Measurements from ENCODE around the gene SNPH.

Gene SNPH

GRCh38 chr20:1301031-1301529, 35.0 kb downstream of the SNPH start:
- H3K4me3 Mint-ChIP-seq, result no peak overlapping the region
- intact Hi-C loops (cut with micrococcal nuclease), result no loop called here

GRCh38 chr20:1302685-1303541, 36.8 kb downstream of the SNPH start:
- peaks cover 6% of the 10 kb centered on the region for H3K4me1 Mint-ChIP-seq (ENCODE audit: low read depth)
- H3K27me3 Mint-ChIP-seq, result peaks cover 3% of the 10 kb centered on the region
- intact Hi-C loops (cut with micrococcal nuclease), result no loop called here
- no peaks in the 10 kb centered on the region for H3K9me3 Mint-ChIP-seq
- no peak overlapping the region for H3K27ac Mint-ChIP-seq
- no peaks in the 10 kb centered on the region for H3K36me3 Mint-ChIP-seq (ENCODE audit: low read depth)
- no peak overlapping the region for H3K4me3 Mint-ChIP-seq

More at GRCh38 chr20:1301031-1301529, 35.0 kb downstream of the SNPH start:
- Mint-ChIP-seq H3K4me1 (ENCODE audit: low read depth) (peaks cover 6% of the 10 kb centered on the region), H3K36me3 (ENCODE audit: low read depth) (no peaks in the 10 kb centered on the region), H3K27me3 (peaks cover 5% of the 10 kb centered on the region), H3K27ac (no peak overlapping the region), H3K9me3 (no peaks in the 10 kb centered on the region)

- no peaks in the 10 kb centered on the region for H3K36me3 Mint-ChIP-seq (ENCODE audit: low read depth)
- peaks cover 6% of the 10 kb centered on the region for H3K4me1 Mint-ChIP-seq (ENCODE audit: low read depth)
- H3K27me3 Mint-ChIP-seq, result peaks cover 3% of the 10 kb centered on the region
- no peak overlapping the region for H3K4me3 Mint-ChIP-seq
- intact Hi-C loops (cut with micrococcal nuclease), result no loop called here
- H3K27ac Mint-ChIP-seq, result no peak overlapping the region
- H3K9me3 Mint-ChIP-seq, result no peaks in the 10 kb centered on the region
Measured at GRCh38 chr20:1304710-1305515, 38.8 kb downstream of the SNPH start.

GRCh38 chr20:1305712-1306111, 39.6 kb downstream of the SNPH start:
- Mint-ChIP-seq H3K36me3 (ENCODE audit: low read depth) (no peaks in the 10 kb centered on the region), H3K4me3 (no peak overlapping the region), H3K27ac (no peak overlapping the region), H3K4me1 (ENCODE audit: low read depth) (peaks cover 5% of the 10 kb centered on the region), H3K27me3 (peaks cover 3% of the 10 kb centered on the region), H3K9me3 (no peaks in the 10 kb centered on the region)
- intact Hi-C loops (cut with micrococcal nuclease), result no loop called here

GRCh38 chr20:1306316-1307135, 40.4 kb downstream of the SNPH start:
- Mint-ChIP-seq H3K4me1 (ENCODE audit: low read depth) (no peaks in the 10 kb centered on the region), H3K36me3 (ENCODE audit: low read depth) (no peaks in the 10 kb centered on the region), H3K4me3 (no peak overlapping the region), H3K27ac (no peak overlapping the region), H3K27me3 (no peaks in the 10 kb centered on the region), H3K9me3 (no peaks in the 10 kb centered on the region)
- intact Hi-C loops (cut with micrococcal nuclease), result no loop called here

GRCh38 chr20:1307171-1307570, 41.1 kb downstream of the SNPH start:
- Mint-ChIP-seq H3K36me3 (ENCODE audit: low read depth) (no peaks in the 10 kb centered on the region), H3K27ac (no peak overlapping the region), H3K27me3 (no peaks in the 10 kb centered on the region), H3K4me1 (ENCODE audit: low read depth) (no peaks in the 10 kb centered on the region), H3K4me3 (no peak overlapping the region), H3K9me3 (no peaks in the 10 kb centered on the region)
- intact Hi-C loops (cut with micrococcal nuclease), result no loop called here

GRCh38 chr20:1307571-1307971, 41.5 kb downstream of the SNPH start:
- Mint-ChIP-seq H3K36me3 (ENCODE audit: low read depth) (no peaks in the 10 kb centered on the region), H3K4me3 (no peak overlapping the region), H3K27me3 (no peaks in the 10 kb centered on the region), H3K9me3 (no peaks in the 10 kb centered on the region), H3K4me1 (ENCODE audit: low read depth) (no peaks in the 10 kb centered on the region), H3K27ac (no peak overlapping the region)
- intact Hi-C loops (cut with micrococcal nuclease), result no loop called here

GRCh38 chr20:1308067-1308701, 42.1 kb downstream of the SNPH start:
- H3K36me3 Mint-ChIP-seq (ENCODE audit: low read depth), result no peaks in the 10 kb centered on the region
- peaks cover 2% of the 10 kb centered on the region for H3K27me3 Mint-ChIP-seq
- intact Hi-C loops (cut with micrococcal nuclease), result no loop called here
- H3K4me3 Mint-ChIP-seq, result no peak overlapping the region
- H3K4me1 Mint-ChIP-seq (ENCODE audit: low read depth), result no peaks in the 10 kb centered on the region
- H3K27ac Mint-ChIP-seq, result no peak overlapping the region
- H3K9me3 Mint-ChIP-seq, result no peaks in the 10 kb centered on the region

- Mint-ChIP-seq H3K27me3 (peaks cover 2% of the 10 kb centered on the region), H3K36me3 (ENCODE audit: low read depth) (no peaks in the 10 kb centered on the region), H3K27ac (no peak overlapping the region), H3K4me3 (no peak overlapping the region), H3K4me1 (ENCODE audit: low read depth) (no peaks in the 10 kb centered on the region), H3K9me3 (no peaks in the 10 kb centered on the region)
- intact Hi-C loops (cut with micrococcal nuclease), result no loop called here
Measured at GRCh38 chr20:1308702-1309095, 42.6 kb downstream of the SNPH start.

GRCh38 chr20:1309439-1309847, 43.3 kb downstream of the SNPH start:
- Mint-ChIP-seq H3K4me1 (ENCODE audit: low read depth) (no peaks in the 10 kb centered on the region), H3K36me3 (ENCODE audit: low read depth) (no peaks in the 10 kb centered on the region), H3K9me3 (no peaks in the 10 kb centered on the region), H3K4me3 (no peak overlapping the region), H3K27ac (no peak overlapping the region), H3K27me3 (peaks cover 4% of the 10 kb centered on the region)
- intact Hi-C loops (cut with micrococcal nuclease), result no loop called here

GRCh38 chr20:1310071-1310470, 44.0 kb downstream of the SNPH start:
- no peaks in the 10 kb centered on the region for H3K36me3 Mint-ChIP-seq (ENCODE audit: low read depth)
- no peaks in the 10 kb centered on the region for H3K9me3 Mint-ChIP-seq
- peaks cover 5% of the 10 kb centered on the region for H3K27me3 Mint-ChIP-seq
- H3K27ac Mint-ChIP-seq, result no peak overlapping the region
- intact Hi-C loops (cut with micrococcal nuclease), result loop anchor here (5.0 kb wide), 2 partner anchors 87 to 192 kb away; no protein-coding TSS in a partner anchor
- H3K4me1 Mint-ChIP-seq (ENCODE audit: low read depth), result no peaks in the 10 kb centered on the region
- H3K4me3 Mint-ChIP-seq, result no peak overlapping the region

- peaks cover 8% of the 10 kb centered on the region for H3K27me3 Mint-ChIP-seq
- H3K36me3 Mint-ChIP-seq (ENCODE audit: low read depth), result no peaks in the 10 kb centered on the region
- no peaks in the 10 kb centered on the region for H3K9me3 Mint-ChIP-seq
- H3K27ac Mint-ChIP-seq, result no peak overlapping the region
- intact Hi-C loops (cut with micrococcal nuclease), result loop anchor here (5.0 kb wide), 2 partner anchors 87 to 192 kb away; no protein-coding TSS in a partner anchor
- no peak overlapping the region for H3K4me3 Mint-ChIP-seq
- no peaks in the 10 kb centered on the region for H3K4me1 Mint-ChIP-seq (ENCODE audit: low read depth)
Measured at GRCh38 chr20:1310506-1311190, 44.6 kb downstream of the SNPH start.

- H3K27ac Mint-ChIP-seq, result no peak overlapping the region
- H3K9me3 Mint-ChIP-seq, result no peaks in the 10 kb centered on the region
- H3K36me3 Mint-ChIP-seq (ENCODE audit: low read depth), result no peaks in the 10 kb centered on the region
- intact Hi-C loops (cut with micrococcal nuclease), result loop anchor here (5.0 kb wide), 2 partner anchors 85 to 190 kb away; no protein-coding TSS in a partner anchor
- H3K4me1 Mint-ChIP-seq (ENCODE audit: low read depth), result peaks cover 1% of the 10 kb centered on the region
- H3K27me3 Mint-ChIP-seq, result peaks cover 8% of the 10 kb centered on the region
- H3K4me3 Mint-ChIP-seq, result no peak overlapping the region
Measured at GRCh38 chr20:1312308-1312707, 46.2 kb downstream of the SNPH start.
